Measurements from ENCODE around the gene MTUS2. TPM values are rescaled to one million over a fixed set of nuclear protein-coding genes. Genes with fewer than 3 reads are reported as not detected.

MTUS2 gene
- total RNA-seq, 1 experiment from 2014 or later: 0.35 TPM

DNA sequence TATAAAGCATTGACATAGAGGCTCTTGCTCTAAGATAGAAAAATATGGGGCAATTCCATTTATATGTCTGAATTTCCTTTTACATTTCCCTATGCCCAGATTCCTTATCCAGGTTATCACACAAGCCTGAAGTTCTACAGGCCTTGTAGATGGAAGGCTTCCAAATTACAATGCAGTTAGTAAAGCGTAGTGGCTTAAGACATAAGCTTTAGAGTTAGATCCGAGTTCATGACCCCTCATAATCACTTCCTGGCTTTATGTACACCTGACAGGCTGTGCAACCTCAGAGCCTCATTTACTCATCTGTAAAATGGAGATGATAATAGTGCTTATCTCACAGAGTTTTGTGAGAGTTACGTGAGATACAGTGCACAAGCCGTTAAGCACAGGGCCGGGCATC, 601.9 kb downstream of the MTUS2 start:
- no peak overlapping the region for H2BK5ac ChIP-seq (ENCODE audit: insufficient read length, low read length)
- H3K23me2 ChIP-seq (ENCODE audit: insufficient read length, low read depth, low read length, poor library complexity, severe bottlenecking): no peaks in the 10 kb centered on the region
- H2BK15ac ChIP-seq (ENCODE audit: low read depth, low read length): no peak overlapping the region
- H4K5ac ChIP-seq (ENCODE audit: insufficient read length, low read depth, low read length): no peak overlapping the region
- no peaks in the 10 kb centered on the region for H4K20me1 ChIP-seq (ENCODE audit: control insufficient read depth, insufficient read depth, insufficient read length)
- no peak overlapping the region for H3K56ac ChIP-seq (ENCODE audit: insufficient read length, low read depth, low read length)
- H3K4me1 ChIP-seq (ENCODE audit: insufficient read depth, low read length): peaks cover 2% of the 10 kb centered on the region; the same call in 1 of the 2 replicates
- H3K79me1 ChIP-seq (ENCODE audit: insufficient read depth, low read depth, low read length, poor library complexity, severe bottlenecking): no peaks in the 10 kb centered on the region
- no peak overlapping the region for H2BK120ac ChIP-seq (ENCODE audit: low read depth, low read length, poor library complexity, severe bottlenecking)
- H3K27me3 Mint-ChIP-seq (ENCODE audit: low read depth): peaks cover 6% of the 10 kb centered on the region
- no peak overlapping the region for H3K4ac ChIP-seq (ENCODE audit: low read depth, low read length)
- peaks cover 12 to 15% of the 10 kb centered on the region in 2 experiments for H3K4me1 Mint-ChIP-seq
- H2AK5ac ChIP-seq (ENCODE audit: insufficient read length, low read length): no peak overlapping the region
- no peak overlapping the region for H2BK20ac ChIP-seq (ENCODE audit: low read depth, low read length, poor library complexity, severe bottlenecking)
- H3K27ac ChIP-seq (ENCODE audit: insufficient read length, low read depth, low read length): no peak overlapping the region
- H2BK12ac ChIP-seq (ENCODE audit: insufficient read length, low read depth, low read length): no peak overlapping the region
- no CpG with 5 or more reads among the region's 5 CpGs for WGBS (ENCODE audit: extremely low coverage, insufficient read length, low lambda C conversion rate)
- TF ChIP-seq, protein P1, sequence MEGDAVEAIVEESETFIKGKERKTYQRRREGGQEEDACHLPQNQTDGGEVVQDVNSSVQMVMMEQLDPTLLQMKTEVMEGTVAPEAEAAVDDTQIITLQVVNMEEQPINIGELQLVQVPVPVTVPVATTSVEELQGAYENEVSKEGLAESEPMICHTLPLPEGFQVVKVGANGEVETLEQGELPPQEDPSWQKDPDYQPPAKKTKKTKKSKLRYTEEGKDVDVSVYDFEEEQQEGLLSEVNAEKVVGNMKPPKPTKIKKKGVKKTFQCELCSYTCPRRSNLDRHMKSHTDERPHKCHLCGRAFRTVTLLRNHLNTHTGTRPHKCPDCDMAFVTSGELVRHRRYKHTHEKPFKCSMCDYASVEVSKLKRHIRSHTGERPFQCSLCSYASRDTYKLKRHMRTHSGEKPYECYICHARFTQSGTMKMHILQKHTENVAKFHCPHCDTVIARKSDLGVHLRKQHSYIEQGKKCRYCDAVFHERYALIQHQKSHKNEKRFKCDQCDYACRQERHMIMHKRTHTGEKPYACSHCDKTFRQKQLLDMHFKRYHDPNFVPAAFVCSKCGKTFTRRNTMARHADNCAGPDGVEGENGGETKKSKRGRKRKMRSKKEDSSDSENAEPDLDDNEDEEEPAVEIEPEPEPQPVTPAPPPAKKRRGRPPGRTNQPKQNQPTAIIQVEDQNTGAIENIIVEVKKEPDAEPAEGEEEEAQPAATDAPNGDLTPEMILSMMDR (conservative IDR thresholded peaks at IDR 0.05): no peak
- no peaks in the 10 kb centered on the region for H3K9me3 ChIP-seq (ENCODE audit: control insufficient read depth, low read depth, low read length)
- no peak overlapping the region for H4K8ac ChIP-seq (replicated peaks; ENCODE audit: insufficient read length, low read depth, low read length)
- H3K79me2 ChIP-seq (ENCODE audit: insufficient read depth, low read length): no peaks in the 10 kb centered on the region
- no peak overlapping the region for H2AFZ ChIP-seq (ENCODE audit: low read length)
- no peak overlapping the region for H3K23ac ChIP-seq (ENCODE audit: insufficient read length, low read depth, low read length)
- H3T11ph ChIP-seq (ENCODE audit: low read length): no peak overlapping the region
- no peak overlapping the region for H3K14ac ChIP-seq (ENCODE audit: insufficient read depth, low read length)
- no peaks in the 10 kb centered on the region; the same call in 1 of the 2 replicates for H3K27me3 ChIP-seq (ENCODE audit: insufficient read depth, low read length)
- no peak overlapping the region for H3K4me3 Mint-ChIP-seq
- H3K36me3 Mint-ChIP-seq (ENCODE audit: insufficient read depth in 1 of 3, low read depth in 3 of 3): no peaks in the 10 kb centered on the region
- no peak overlapping the region for H3K27ac Mint-ChIP-seq
- H3K9ac ChIP-seq (ENCODE audit: extremely low read depth, insufficient read length, low read length): no peak overlapping the region
- no peak for DNase-seq
- H3K4me2 ChIP-seq (ENCODE audit: insufficient read depth, insufficient read length, low read length): no peak overlapping the region
- H3K9me3 Mint-ChIP-seq: no peaks in the 10 kb centered on the region
- no peak overlapping the region for H4K91ac ChIP-seq (ENCODE audit: insufficient read length, low read depth, low read length)
- no peak overlapping the region for H3K18ac ChIP-seq (ENCODE audit: insufficient read length, low read depth, low read length)

Measured in H9 (cell line).